SK-N-SH (cell line): Measurements from ENCODE around the gene RAD51B. TPM values are rescaled to one million over a fixed set of nuclear protein-coding genes. Genes with fewer than 3 reads are reported as not detected.

Source experiments
- CTCF ChIA-PET: fragments of 300-600, 350-600 bp; formaldehyde crosslinking; extraction: SDS; loops from one replicate; lab custom pipeline; 2021; lab: Yijun Ruan, JAX
- POLR2A ChIA-PET: fragments of 350-600 bp; sonication (Branson Sonifier 250); formaldehyde crosslinking; extraction: SDS; loops from one replicate; lab custom pipeline; 2020; ENCODE audit warnings: antibody characterized with exemption, inconsistent platforms; lab: Yijun Ruan, JAX
- DNase-seq: peaks from one replicate; pipeline ENCODE4 v3.0.0; 2012
- H2AFZ ChIP-seq: fragments of 200-600 bp; sonication (generic); 2 replicates; pipeline ENCODE4 v1.8.1; 2016; ENCODE audit warnings: antibody characterized with exemption, mild to moderate bottlenecking, low read depth
- H3F3A ChIP-seq: fragments of 200-600 bp; sonication (generic); replicated peaks from 2 replicates; pipeline ENCODE3; 2016; ENCODE audit warnings: antibody characterized with exemption, mild to moderate bottlenecking; ENCODE audit not compliant: insufficient read depth
- H3K27ac ChIP-seq, 2 experiments: fragments of 200-500 bp in 1 of 2; fragments of 200-600 bp in 1 of 2; sonication (Bioruptor generic) in 1 of 2; sonication (generic), shearing (Covaris generic) in 1 of 2; 2 replicates each; pipeline versions ENCODE4 v1.5.1 to v1.6.1; 2014 to 2016; ENCODE audit warnings: low read depth in 2 of 2, inconsistent platforms in 1 of 2, low read length in 1 of 2, mild to moderate bottlenecking in 1 of 2, mixed read lengths in 1 of 2
- H3K27me3 ChIP-seq: fragments of 200-600 bp; sonication (generic), shearing (Covaris generic); 2 replicates; pipeline ENCODE4 v1.6.1; 2016; ENCODE audit warnings: mixed run types; ENCODE audit not compliant: insufficient read depth
- H3K36me3 ChIP-seq, 2 experiments: fragments of 200-500 bp in 1 of 2; fragments of 200-600 bp in 1 of 2; sonication (Bioruptor generic) in 1 of 2; sonication (generic) in 1 of 2; replicated peaks in 1 of 2; 2 replicates each; pipeline versions ENCODE3 to v1.5.1; 2014 to 2016; ENCODE audit warnings: low read length in 1 of 2, mild to moderate bottlenecking in 1 of 2; ENCODE audit not compliant: insufficient read depth in 2 of 2, control insufficient read depth in 1 of 2
- H3K4me1 ChIP-seq, 2 experiments: fragments of 200-500 bp in 1 of 2; fragments of 200-600 bp in 1 of 2; sonication (Bioruptor generic) in 1 of 2; sonication (generic), shearing (Covaris generic) in 1 of 2; 2 replicates each; pipeline versions ENCODE4 v1.5.1 to v1.6.1; 2014 to 2016; ENCODE audit warnings: low read depth in 1 of 2, low read length in 1 of 2, mixed run types in 1 of 2; ENCODE audit not compliant: insufficient read depth in 2 of 2, control insufficient read depth in 1 of 2
- H3K4me2 ChIP-seq: fragments of 200-600 bp; sonication (generic), shearing (Covaris generic); 2 replicates; pipeline ENCODE4 v1.6.1; 2017; ENCODE audit warnings: mixed run types
- H3K4me3 ChIP-seq, 2 experiments: fragments of 200-500 bp in 1 of 2; fragments of 200-600 bp in 1 of 2; sonication (Bioruptor generic) in 1 of 2; sonication (generic), shearing (Covaris generic) in 1 of 2; 2 replicates each; pipeline versions ENCODE4 v1.5.1 to v1.8.1; 2014 to 2016; ENCODE audit warnings: low read depth in 2 of 2, inconsistent platforms in 1 of 2, low read length in 1 of 2, mild to moderate bottlenecking in 1 of 2, mixed read lengths in 1 of 2, moderate library complexity in 1 of 2
- H3K79me2 ChIP-seq: fragments of 200-600 bp; sonication (generic); 2 replicates; pipeline ENCODE4 v1.8.1; 2017; ENCODE audit warnings: mild to moderate bottlenecking; ENCODE audit not compliant: insufficient read depth
- H3K9ac ChIP-seq: fragments of 200-600 bp; sonication (generic); 2 replicates; pipeline ENCODE4 v1.6.1; 2017; ENCODE audit warnings: mixed run types
- H3K9me2 ChIP-seq: fragments of 200-600 bp; sonication (generic); 2 replicates; pipeline ENCODE4 v1.6.1; 2017; ENCODE audit warnings: mixed run types
- H3K9me3 ChIP-seq: fragments of 200-600 bp; sonication (generic); 2 replicates; pipeline ENCODE4 v1.6.1; 2017; ENCODE audit warnings: mixed run types, mild to moderate bottlenecking, moderate library complexity
- H4K20me1 ChIP-seq: fragments of 200-600 bp; sonication (generic); 2 replicates; pipeline ENCODE4 v1.6.1; 2017; ENCODE audit warnings: mild to moderate bottlenecking, mixed run types; ENCODE audit not compliant: insufficient read depth
- CHD2 ChIP-seq: fragments of 150-350 bp; IDR thresholded peaks from 2 replicates; pipeline ENCODE4 v1.6.1; 2018; ENCODE audit warnings: low read length; ENCODE audit not compliant: partially characterized antibody
- EP300 ChIP-seq, 2 experiments: IDR thresholded peaks; 2 replicates each; pipeline versions ENCODE4 v1.4.0 to v1.6.1; 2012; ENCODE audit warnings: borderline replicate concordance in 1 of 2, low read depth in 1 of 2, low read length in 1 of 2
- EZH2phosphoT487 ChIP-seq: fragments of 200-600 bp; sonication (generic); IDR thresholded peaks from 2 replicates; pipeline ENCODE4 v1.6.1; 2017; ENCODE audit warnings: low read depth, mixed run types, mild to moderate bottlenecking, antibody characterized with exemption, moderate library complexity, borderline replicate concordance
- FOSL2 ChIP-seq: IDR thresholded peaks from 2 replicates; pipeline ENCODE4 v1.4.0; 2012; ENCODE audit warnings: low read depth, mild to moderate bottlenecking, moderate library complexity, borderline replicate concordance
- FOXJ3 ChIP-seq: sonication (generic); formaldehyde crosslinking; IDR thresholded peaks from 2 replicates; pipeline ENCODE4 v1.5.1; 2020; ENCODE audit warnings: mild to moderate bottlenecking, missing genetic modification reagents
- FOXM1 ChIP-seq: IDR thresholded peaks from 2 replicates; pipeline ENCODE4 v1.4.0; 2012; ENCODE audit warnings: low read depth, mild to moderate bottlenecking
- GATA2 ChIP-seq: sonication (generic); formaldehyde crosslinking; IDR thresholded peaks from 2 replicates; pipeline ENCODE4 v1.5.0; 2020; ENCODE audit warnings: mild to moderate bottlenecking, missing genetic modification reagents
- MAX ChIP-seq: IDR thresholded peaks from 2 replicates; pipeline ENCODE4 v1.4.0; 2012; ENCODE audit warnings: low read depth
- MXI1 ChIP-seq: IDR thresholded peaks from 2 replicates; pipeline ENCODE4 v1.6.1; 2012; ENCODE audit warnings: mild to moderate bottlenecking, low read depth, low read length, improper control_type of control experiment
- NFIC ChIP-seq: IDR thresholded peaks from 2 replicates; pipeline ENCODE4 v1.4.0; 2012; ENCODE audit warnings: borderline replicate concordance
- RAD21 ChIP-seq: IDR thresholded peaks from 2 replicates; pipeline ENCODE4 v1.6.1; 2012; ENCODE audit warnings: mild to moderate bottlenecking, low read length
- RCOR1 ChIP-seq: fragments of 150-350 bp; IDR thresholded peaks from 2 replicates; pipeline ENCODE4 v1.6.1; 2017; ENCODE audit warnings: antibody characterized with exemption, low read length
- SIN3A ChIP-seq: IDR thresholded peaks from 2 replicates; pipeline ENCODE4 v1.6.1; 2012; ENCODE audit warnings: low read depth, mild to moderate bottlenecking, low read length, moderate library complexity, borderline replicate concordance
- SMC3 ChIP-seq: IDR thresholded peaks from 2 replicates; pipeline ENCODE4 v1.6.1; 2012; ENCODE audit warnings: low read depth, low read length, improper control_type of control experiment
- TCF12 ChIP-seq: IDR thresholded peaks from 2 replicates; pipeline ENCODE4 v1.4.0; 2012
- TEAD4 ChIP-seq: IDR thresholded peaks from 2 replicates; pipeline ENCODE4 v1.4.0; 2012; ENCODE audit warnings: mild to moderate bottlenecking, borderline replicate concordance; ENCODE audit not compliant: insufficient read depth
- USF2 ChIP-seq: fragments of 150-350 bp; IDR thresholded peaks from 2 replicates; pipeline ENCODE4 v1.6.1; 2017; ENCODE audit warnings: antibody characterized with exemption, low read length, low read depth, borderline replicate concordance
- WGBS: methylation state at CpG from one replicate; pipeline ENCODE4 v1.1.6; 2017; ENCODE audit warnings: low lambda C conversion rate; 5-methylcytosine and 5-hydroxymethylcytosine counted together
- polyA plus RNA-seq, 3 experiments: library from polyadenylated mRNA; depleted of rRNA; stranded (reverse); fragments of >200 nt; gene quantifications; 2 replicates each; pipeline ENCODE4 v1.2.3, GENCODE V29; 2012
- TF ChIP-seq, protein P1 (sequence below): IDR thresholded peaks from 2 replicates; pipeline ENCODE4 v1.6.1; 2012; ENCODE audit warnings: mild to moderate bottlenecking, low read depth, low read length, moderate library complexity

RAD51B gene
- polyA plus RNA-seq, 1 of the 3 experiments (the other 2 are of a cell fraction): 6.0 TPM

DNA sequence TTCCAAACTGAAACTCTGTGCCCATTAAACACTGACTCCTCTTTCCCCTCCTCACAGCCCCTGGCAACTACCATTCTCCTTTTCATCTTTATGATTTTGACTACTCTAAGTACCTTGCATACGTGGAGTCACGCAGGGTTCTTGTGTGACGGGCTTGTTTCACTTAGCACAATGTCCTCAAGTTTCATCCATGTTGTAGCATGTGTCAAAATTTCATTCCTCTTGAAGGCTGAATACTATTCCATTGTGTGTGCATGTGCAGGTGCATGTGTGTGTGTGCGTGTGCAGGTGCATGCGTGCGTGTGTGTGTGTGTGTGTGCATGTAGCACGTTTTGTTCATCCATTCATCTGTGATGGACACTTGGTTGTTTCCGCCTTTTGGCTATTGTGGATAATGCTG lies 867.1 kb downstream of the RAD51B start:
- DNase-seq: no peak
- Histone ChIP-seq H4K20me1 (no peaks in the 10 kb centered on the region), H3K79me2 (no peaks in the 10 kb centered on the region), H3K9me3 (no peaks in the 10 kb centered on the region), H3K4me3 (no peak overlapping the region), H3K27ac (no peak overlapping the region; a peak in 1 of 4 replicates), H3K4me2 (no peak overlapping the region), H3K36me3 (no peaks in the 10 kb centered on the region), H3K9me2 (no peaks in the 10 kb centered on the region), H3K9ac (no peak overlapping the region), H3K4me1 (peaks cover 30 to 59% of the 10 kb centered on the region in 2 experiments; a peak in 3 of 4 replicates), H3F3A (peaks cover 24% of the 10 kb centered on the region), H3K27me3 (no peaks in the 10 kb centered on the region), H2AFZ (no peak overlapping the region)
- ChIA-PET POLR2A (no interaction called here), CTCF (no interaction called here)
- WGBS: 81% methylated on average over 8 of the region's 8 CpGs
- no peak for TF ChIP-seq RCOR1
- TF ChIP-seq FOSL2: no peak
- TF ChIP-seq NFIC: no peak
- TF ChIP-seq SIN3A: no peak
- TF ChIP-seq CHD2: no peak
- no peak for TF ChIP-seq FOXJ3 (CRISPR knock-in tag)
- TF ChIP-seq EZH2phosphoT487: no peak
- TF ChIP-seq, protein P1, sequence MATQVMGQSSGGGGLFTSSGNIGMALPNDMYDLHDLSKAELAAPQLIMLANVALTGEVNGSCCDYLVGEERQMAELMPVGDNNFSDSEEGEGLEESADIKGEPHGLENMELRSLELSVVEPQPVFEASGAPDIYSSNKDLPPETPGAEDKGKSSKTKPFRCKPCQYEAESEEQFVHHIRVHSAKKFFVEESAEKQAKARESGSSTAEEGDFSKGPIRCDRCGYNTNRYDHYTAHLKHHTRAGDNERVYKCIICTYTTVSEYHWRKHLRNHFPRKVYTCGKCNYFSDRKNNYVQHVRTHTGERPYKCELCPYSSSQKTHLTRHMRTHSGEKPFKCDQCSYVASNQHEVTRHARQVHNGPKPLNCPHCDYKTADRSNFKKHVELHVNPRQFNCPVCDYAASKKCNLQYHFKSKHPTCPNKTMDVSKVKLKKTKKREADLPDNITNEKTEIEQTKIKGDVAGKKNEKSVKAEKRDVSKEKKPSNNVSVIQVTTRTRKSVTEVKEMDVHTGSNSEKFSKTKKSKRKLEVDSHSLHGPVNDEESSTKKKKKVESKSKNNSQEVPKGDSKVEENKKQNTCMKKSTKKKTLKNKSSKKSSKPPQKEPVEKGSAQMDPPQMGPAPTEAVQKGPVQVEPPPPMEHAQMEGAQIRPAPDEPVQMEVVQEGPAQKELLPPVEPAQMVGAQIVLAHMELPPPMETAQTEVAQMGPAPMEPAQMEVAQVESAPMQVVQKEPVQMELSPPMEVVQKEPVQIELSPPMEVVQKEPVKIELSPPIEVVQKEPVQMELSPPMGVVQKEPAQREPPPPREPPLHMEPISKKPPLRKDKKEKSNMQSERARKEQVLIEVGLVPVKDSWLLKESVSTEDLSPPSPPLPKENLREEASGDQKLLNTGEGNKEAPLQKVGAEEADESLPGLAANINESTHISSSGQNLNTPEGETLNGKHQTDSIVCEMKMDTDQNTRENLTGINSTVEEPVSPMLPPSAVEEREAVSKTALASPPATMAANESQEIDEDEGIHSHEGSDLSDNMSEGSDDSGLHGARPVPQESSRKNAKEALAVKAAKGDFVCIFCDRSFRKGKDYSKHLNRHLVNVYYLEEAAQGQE: no peak

GRCh38 chr14:68687746-68688145 lies 868.2 kb downstream of the RAD51B start:
- H3K79me2 ChIP-seq: no peaks in the 10 kb centered on the region
- TF ChIP-seq FOXJ3 (CRISPR knock-in tag): no peak
- TF ChIP-seq, protein P1: 0 out of 2 replicates have a peak, but pooled peaks have one; percentile 16
- TF ChIP-seq GATA2 (CRISPR knock-in tag): no peak
- TF ChIP-seq RAD21: no peak
- no peak for TF ChIP-seq USF2
- no peak for TF ChIP-seq RCOR1
- no peak for TF ChIP-seq FOXM1
- peak in 1 of 2 experiments; percentile 10; a peak in 1 of 4 replicates for TF ChIP-seq EP300 (IDR thresholded peaks at IDR 0.05; ENCODE audit: borderline replicate concordance in 1 of 2, low read depth in 1 of 2, low read length in 1 of 2)
- TF ChIP-seq MAX: 0 out of 2 replicates have a peak, but pooled peaks have one; percentile 28
- no peak for TF ChIP-seq TCF12
- no peak for TF ChIP-seq TEAD4
- TF ChIP-seq SMC3: no peak
- TF ChIP-seq MXI1: no peak
- H3K9me3 ChIP-seq: no peaks in the 10 kb centered on the region
- H4K20me1 ChIP-seq: no peaks in the 10 kb centered on the region
- H3K9ac ChIP-seq: no peak overlapping the region
- H3K27me3 ChIP-seq: no peaks in the 10 kb centered on the region
- peak overlapping the region; percentile 20 to 55 for H3K27ac ChIP-seq
- 55% methylated on average over 11 of the region's 11 CpGs for WGBS
- H3K36me3 ChIP-seq: no peaks in the 10 kb centered on the region
- peaks cover 30 to 51% of the 10 kb centered on the region in 2 experiments; a peak in 3 of 4 replicates for H3K4me1 ChIP-seq
- DNase-seq: no peak
- ChIA-PET POLR2A (interaction anchor here (0.9 kb wide), 1 partner anchor 28 kb away, joined by 3 read pairs; no protein-coding TSS in a partner anchor), CTCF (interaction anchor here (1.2 to 1.5 kb wide), 2 partner anchors 29 to 129 kb away, joined by 3 read pairs; no protein-coding TSS in a partner anchor)
- H2AFZ ChIP-seq: no peak overlapping the region; the same call in 1 of the 2 replicates
- H3K9me2 ChIP-seq: no peaks in the 10 kb centered on the region
- no peak overlapping the region for H3K4me3 ChIP-seq
- peak overlapping the region; percentile 33; the same call in 1 of the 2 replicates for H3K4me2 ChIP-seq
- H3F3A ChIP-seq: peaks cover 16% of the 10 kb centered on the region
